Stimulated activated CD4-positive, alpha-beta T cell treated with anti-CD3 and anti-CD28 coated beads, Interleukin-12 subunit alpha, Interleukin-12 subunit beta, amount 100 ng/mL, for 24 hours (primary cell): ENCODE measurements around the gene PSAPL1.

Source experiments
- DNase-seq, 2 experiments: peaks; one replicate each; pipeline ENCODE4 v3.0.0-alpha.2; 2020; ENCODE audit warnings: low read depth in 2 of 2

The PSAPL1 gene

DNA sequence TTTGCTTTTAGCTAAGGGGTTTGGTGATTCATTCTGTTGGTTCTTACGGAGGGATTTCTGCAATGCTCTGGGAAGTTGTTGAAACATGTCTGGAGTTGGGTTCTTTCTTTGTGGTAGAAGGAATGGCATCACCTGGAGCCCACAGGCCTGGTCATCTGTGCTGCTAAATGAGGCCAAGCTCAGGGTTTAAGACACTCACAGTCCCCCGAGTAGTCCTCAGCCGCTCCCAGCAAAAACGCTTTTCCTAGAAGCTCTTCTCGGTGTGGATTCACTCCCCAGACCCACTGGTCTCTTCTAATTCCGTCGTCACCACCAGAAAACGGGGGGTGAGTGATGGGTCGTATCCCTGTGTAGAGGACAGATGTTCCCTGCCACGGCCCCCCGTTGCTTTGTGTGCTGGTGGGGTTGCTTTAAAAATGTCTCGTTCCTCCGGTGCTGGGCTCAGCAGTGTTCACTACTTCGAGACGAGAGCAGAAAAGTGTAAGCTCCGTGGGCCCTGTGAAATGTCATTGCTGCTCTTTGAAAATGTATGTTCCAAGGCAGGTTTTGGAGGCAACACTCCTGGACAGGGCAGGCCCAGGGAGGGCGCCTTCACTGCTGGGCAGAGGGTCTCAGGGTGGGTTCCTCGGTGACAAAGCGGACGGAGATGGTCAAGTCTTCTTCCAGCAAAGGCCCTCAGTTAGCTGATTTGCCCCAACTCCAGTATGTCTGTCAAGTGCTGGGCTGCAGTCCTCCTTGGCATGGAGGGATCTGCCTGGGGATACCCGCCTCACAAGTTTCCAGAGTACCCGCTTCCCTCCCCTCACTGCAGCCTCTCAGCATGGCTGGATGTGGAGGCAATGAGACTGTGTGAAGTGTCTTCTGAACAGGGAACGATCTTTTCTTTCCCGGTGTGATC is 37.3 kb downstream of the PSAPL1 start:
- DNase-seq = no peak

- no peak for DNase-seq
These were observed 38.4 kb downstream of the PSAPL1 start for GRCh38 chr4:7396186-7396910.

DNA sequence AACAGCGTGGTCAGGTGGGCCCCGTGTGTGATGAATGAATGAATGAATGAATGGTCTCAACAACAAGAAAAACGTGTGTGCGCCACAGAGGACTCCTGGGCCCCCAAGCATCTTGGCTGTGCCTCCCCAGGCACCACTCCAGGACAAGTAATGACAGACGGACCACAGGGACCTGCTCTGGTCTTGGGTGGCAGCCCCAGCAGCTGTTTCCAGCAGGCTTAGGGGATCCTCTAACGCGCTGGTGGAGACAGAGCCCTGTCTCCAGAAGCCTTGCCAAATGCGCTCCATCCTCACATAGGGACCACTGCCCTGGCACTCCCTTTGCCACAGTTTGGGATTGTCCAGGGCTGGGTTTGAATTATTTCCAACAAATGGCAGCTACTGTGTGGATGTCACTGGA is 39.1 kb downstream of the PSAPL1 start:
- DNase-seq = no peak

DNA sequence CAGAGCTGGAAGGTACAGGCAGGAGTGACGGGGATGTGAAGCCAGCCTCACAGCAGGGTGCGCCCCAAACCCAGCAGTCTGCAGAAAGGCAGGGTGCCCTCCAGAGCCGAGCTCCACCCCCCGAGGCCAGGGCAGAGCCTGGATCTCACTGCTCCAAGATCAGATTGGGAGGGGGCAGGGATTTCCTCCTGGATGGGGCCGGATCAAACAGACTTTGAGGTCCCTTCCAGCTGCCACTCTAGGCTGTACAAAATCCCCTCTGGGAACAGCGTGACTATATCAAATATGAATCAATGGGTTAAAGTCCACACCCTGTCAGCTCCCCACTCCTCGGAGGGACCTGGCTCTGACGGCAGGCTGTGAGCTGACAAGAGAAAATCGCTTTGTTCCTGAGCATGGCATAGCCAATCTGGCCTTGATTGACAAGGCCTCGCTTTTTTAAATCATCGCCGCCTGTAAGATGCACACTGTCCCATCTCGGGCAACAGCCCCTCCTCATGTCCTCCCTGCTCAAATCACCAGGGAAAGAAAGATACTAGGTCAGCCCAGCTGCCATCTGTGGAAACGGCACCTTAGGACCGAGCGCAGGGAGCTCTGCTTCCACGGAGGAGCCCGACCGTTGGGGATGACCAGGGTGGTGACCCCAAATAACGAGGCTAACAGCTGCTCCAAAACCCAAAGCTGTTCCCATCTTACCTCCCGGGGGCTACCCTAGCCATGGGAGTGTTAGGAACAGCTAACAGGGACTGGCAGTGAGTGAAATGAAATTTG is 39.9 kb downstream of the PSAPL1 start:
- no peak for DNase-seq

GRCh38 chr4:7393601-7394575 is 40.8 kb downstream of the PSAPL1 start:
- no peak for DNase-seq

DNA sequence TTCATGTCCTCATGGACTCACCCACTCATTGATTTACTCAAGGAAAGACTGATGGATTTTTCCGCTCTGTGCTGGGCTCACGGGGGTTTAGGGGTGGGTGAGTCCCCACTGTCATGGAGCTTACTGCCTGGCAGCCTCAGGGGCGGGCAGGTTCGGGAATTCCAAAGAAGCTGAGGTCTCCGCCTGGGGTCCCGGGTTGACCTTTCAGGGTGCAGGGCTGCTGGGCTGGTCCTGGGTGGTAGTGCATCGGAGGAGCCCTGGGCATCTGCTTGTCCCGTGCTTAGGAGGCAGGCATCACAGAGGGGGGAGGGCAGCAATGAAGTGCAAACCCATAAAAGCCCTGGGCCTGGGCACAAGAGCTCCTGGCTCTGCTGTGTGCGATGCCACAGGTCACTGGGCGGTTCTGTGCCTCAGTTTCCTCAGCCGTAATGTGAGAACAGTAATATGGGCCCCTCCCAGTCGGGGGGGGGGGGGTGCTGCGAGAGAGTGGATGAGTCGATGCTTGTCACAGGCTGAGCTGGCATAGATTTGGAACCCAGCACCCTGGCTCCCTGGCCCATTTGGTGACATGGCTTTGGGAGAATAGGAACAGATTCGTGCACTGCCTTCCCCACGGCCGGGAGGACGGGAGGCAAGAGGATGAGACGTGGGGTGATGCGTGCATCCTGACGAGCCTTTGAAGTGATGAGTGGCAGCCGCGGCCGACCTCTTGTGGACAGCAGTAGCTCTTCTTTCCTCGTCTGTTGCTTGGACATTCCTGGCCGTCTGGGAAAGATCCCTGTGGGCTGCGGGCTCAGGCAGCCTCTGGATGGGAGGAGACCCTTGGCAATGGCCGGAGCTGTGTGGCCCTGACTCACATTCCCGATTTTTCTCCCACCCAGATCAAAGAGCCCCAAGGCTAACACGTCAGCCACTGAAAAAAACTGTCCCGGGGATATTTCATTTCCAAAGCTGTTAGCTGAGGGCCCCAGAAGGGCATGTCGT is 42.0 kb downstream of the PSAPL1 start:
- DNase-seq = no peak

GRCh38 chr4:7391637-7392437 is 42.9 kb downstream of the PSAPL1 start:
- DNase-seq = no peak

GRCh38 chr4:7390906-7391636 is 43.7 kb downstream of the PSAPL1 start:
- DNase-seq = no peak

DNA sequence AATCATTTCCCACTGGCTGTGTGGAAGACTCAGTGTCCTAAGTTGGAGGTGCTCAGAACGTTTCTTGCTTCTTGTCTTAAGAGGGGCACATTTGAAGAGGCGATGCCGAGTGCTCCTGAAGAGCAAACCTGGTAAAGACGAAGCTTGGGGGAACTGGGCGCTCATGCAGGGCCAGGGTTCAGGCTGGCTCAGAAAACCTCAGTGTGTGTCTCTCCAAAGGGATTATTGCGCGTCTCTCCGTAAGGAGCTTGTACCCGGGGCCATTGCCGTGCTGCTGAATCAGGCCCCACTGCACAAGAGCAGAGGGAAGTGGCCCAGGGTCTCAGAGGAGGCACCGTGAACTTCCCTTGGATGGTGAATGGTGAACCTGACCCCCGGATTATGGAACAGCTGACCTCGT is 44.4 kb downstream of the PSAPL1 start:
- DNase-seq = no peak

DNA sequence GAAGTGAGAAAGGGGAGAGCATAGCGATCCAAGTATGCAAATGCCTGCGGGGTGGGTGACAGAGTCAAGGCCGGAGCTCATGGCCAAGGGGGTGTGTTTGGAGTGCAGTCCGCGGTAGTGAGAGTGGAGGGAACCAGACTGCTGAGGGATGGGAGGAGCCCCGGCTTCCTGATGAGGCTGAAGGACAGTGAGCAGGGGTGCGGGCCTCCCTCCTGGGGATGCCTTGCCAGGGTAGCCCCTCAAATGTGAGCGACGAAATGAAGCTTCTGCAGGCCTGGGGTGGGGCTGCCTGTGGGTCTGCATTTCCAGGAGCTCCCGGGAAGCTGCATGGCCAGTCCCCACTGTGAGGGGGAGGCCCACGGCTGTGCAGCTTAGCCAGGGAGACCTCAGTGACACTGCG is 45.0 kb downstream of the PSAPL1 start:
- DNase-seq = no peak

GRCh38 chr4:7389101-7389701 is 45.5 kb downstream of the PSAPL1 start:
- DNase-seq = no peak

DNA sequence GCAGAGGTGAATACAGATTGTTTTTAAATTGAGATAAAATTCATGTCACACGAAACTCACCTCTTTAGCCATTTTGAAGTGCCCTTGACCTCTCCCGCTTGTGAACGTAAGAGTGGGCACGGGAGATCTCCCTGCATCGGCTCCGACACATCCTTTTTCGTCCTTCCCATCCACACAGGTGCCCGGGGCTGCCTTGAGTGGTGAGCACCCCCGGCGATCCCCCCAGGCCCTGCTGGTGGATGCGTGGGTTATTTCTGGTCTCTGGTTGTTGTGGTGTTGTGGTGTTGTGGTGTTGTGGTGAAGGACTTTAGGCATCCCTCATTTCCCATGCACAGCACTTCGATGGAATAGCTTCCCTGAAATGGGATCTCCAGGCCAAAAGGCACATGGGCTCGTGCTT is 46.1 kb downstream of the PSAPL1 start:
- no peak for DNase-seq

- DNase-seq = no peak
These were observed 46.8 kb downstream of the PSAPL1 start for GRCh38 chr4:7387925-7388324.

- DNase-seq = no peak
These were observed 49.5 kb downstream of the PSAPL1 start for GRCh38 chr4:7384929-7385890.

DNA sequence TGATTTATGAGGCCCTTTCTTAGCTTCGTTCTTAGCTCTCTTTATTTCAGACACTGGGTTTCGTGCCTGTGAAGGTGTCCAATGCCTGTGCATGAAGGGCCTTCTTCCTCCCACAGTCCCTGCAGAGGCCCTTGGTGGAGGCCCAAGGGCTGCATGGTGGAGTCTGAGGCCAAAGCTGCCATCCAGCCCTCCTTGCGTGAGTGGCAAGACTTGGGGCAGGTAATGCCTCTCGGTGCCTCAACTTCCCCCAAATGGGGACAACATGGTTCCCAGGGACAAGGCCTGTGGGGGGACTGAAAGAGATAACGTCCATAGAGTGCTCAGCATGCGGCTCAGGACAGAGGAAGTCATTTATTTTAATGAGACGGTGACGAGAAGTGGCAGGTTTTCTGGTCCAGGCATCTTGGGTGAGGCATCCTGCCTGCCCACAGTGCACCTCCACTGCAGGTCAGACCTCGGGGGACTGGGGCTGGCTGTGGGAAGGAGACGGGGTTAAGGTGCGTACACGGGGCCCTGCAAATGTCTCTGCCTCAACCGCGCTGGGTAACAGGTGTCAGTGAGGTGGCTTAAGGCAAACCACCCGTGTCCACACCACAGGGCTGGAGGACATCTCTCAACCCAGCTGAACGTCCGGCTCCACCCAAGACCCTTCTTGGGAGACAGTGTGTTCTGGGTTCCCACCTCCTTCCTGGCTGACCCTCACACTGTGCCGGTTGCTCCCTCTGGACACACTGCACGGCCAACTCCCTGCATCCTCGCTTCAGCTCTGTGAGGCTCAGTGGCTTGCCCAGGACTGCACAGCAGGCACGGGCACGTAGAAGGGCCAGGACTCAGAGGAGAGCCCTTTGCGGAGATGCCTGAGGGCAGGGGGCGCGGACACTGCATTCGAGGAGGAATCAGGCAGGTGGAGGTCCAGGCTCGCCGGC is 50.5 kb downstream of the PSAPL1 start:
- no peak for DNase-seq

GRCh38 chr4:7383266-7383665 is 51.5 kb downstream of the PSAPL1 start:
- DNase-seq = no peak
